Measurements from ENCODE around the gene SAMM50.
"Not testable (repeated sequence)": the region's sequence is repeated elsewhere in the genome, so short reads cannot be mapped to it uniquely, and the experiment has no call there.

SAMM50 gene

GRCh38 chr22:44014241-44014640 is 59.0 kb downstream of the SAMM50 start:
- Histone ChIP-seq H3K9me3 (ENCODE audit: control insufficient read depth, insufficient read depth, low read length) (no peaks in the 10 kb centered on the region), H3K36me3 (ENCODE audit: insufficient read depth, low read length) (no peaks in the 10 kb centered on the region), H3K4me1 (ENCODE audit: insufficient read depth, low read length) (no peaks in the 10 kb centered on the region), H3K9ac (ENCODE audit: low read depth, low read length) (no peak overlapping the region)

- H3K9me3 ChIP-seq (ENCODE audit: control insufficient read depth, insufficient read depth, low read length); H3K9ac ChIP-seq (ENCODE audit: low read depth, low read length); H3K4me1 ChIP-seq (ENCODE audit: insufficient read depth, low read length); H3K36me3 ChIP-seq (ENCODE audit: insufficient read depth, low read length): not testable (repeated sequence)
Observed at GRCh38 chr22:44016586-44016985, 61.3 kb downstream of the SAMM50 start.

DNA sequence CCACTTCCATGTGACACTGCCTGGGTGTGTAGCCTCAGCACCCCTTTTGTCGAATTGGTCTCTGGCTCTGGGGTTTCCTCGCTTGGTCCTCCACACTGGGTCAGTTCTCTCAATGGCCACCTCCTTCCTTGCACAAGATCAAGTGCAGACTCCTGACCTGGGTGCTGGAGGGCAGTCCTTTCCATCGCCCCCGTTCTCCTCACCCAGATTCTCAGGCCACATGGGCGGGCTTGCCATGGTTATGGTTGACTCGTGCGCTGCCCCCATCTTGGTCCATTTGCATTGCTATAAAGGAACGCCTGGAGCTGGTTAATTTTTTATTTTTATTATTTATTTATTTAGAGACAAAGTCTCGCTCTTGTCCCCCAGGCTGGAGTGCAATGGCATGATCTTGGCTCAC is 63.4 kb downstream of the SAMM50 start:
- no peaks in the 10 kb centered on the region for H3K4me1 ChIP-seq (ENCODE audit: insufficient read depth, low read length)
- H3K36me3 ChIP-seq (ENCODE audit: insufficient read depth, low read length) = no peaks in the 10 kb centered on the region
- H3K9me3 ChIP-seq (ENCODE audit: control insufficient read depth, insufficient read depth, low read length) = no peaks in the 10 kb centered on the region
- H3K9ac ChIP-seq (ENCODE audit: low read depth, low read length) = no peak overlapping the region

GRCh38 chr22:44019416-44019815 is 64.2 kb downstream of the SAMM50 start:
- Histone ChIP-seq H3K9me3 (ENCODE audit: control insufficient read depth, insufficient read depth, low read length) (no peaks in the 10 kb centered on the region), H3K9ac (ENCODE audit: low read depth, low read length) (no peak overlapping the region), H3K36me3 (ENCODE audit: insufficient read depth, low read length) (no peaks in the 10 kb centered on the region), H3K4me1 (ENCODE audit: insufficient read depth, low read length) (no peaks in the 10 kb centered on the region)

DNA sequence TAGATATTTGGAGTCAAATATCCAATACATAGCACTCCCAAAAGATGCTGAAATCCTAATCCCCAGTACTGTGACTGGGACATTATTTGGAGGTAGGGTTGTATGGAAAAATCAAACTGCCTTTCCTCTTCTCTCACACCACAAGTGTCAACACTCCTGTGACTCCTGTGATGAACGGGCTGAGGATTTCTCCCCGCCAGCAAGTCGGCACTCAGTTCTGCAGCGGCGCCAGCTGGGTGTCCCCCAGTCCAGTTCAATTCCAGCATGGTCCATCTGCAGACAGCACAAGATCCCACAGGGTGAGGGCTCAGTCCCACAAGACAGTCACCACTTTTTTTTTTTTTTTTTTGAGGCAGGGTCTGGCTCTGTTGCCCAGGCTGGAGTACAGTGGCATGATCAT is 64.6 kb downstream of the SAMM50 start:
- H3K9me3 ChIP-seq (ENCODE audit: control insufficient read depth, insufficient read depth, low read length) = no peaks in the 10 kb centered on the region
- no peaks in the 10 kb centered on the region for H3K36me3 ChIP-seq (ENCODE audit: insufficient read depth, low read length)
- H3K9ac ChIP-seq (ENCODE audit: low read depth, low read length) = no peak overlapping the region
- H3K4me1 ChIP-seq (ENCODE audit: insufficient read depth, low read length) = no peaks in the 10 kb centered on the region

DNA sequence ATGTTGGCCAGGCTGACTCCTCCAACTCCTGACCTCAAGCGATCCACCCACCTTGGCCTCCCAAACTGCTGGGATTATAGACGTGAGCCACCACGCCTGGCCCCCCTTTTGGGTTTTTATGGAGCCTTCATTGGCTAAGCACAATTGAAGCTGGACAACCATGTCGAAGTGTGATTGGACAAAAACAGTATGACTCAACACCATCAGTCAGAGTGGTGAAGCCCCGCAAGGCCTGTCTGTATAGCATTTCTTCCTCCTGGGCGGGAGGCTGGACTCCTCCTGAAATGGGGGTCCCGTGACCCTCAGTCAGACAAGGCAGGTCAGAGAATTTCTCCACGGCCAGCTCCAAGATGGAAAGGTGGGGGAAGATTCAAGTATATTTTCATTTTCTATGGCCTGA is 65.7 kb downstream of the SAMM50 start:
- no peaks in the 10 kb centered on the region for H3K9me3 ChIP-seq (ENCODE audit: control insufficient read depth, insufficient read depth, low read length)
- H3K36me3 ChIP-seq (ENCODE audit: insufficient read depth, low read length) = no peaks in the 10 kb centered on the region
- no peaks in the 10 kb centered on the region; the same call in 1 of the 2 replicates for H3K4me1 ChIP-seq (ENCODE audit: insufficient read depth, low read length)
- no peak overlapping the region for H3K9ac ChIP-seq (ENCODE audit: low read depth, low read length)

GRCh38 chr22:44023404-44024287 is 68.4 kb downstream of the SAMM50 start:
- Histone ChIP-seq H3K36me3 (ENCODE audit: insufficient read depth, low read length) (no peaks in the 10 kb centered on the region), H3K9ac (ENCODE audit: low read depth, low read length) (peak overlapping the region; percentile 80), H3K9me3 (ENCODE audit: control insufficient read depth, insufficient read depth, low read length) (no peaks in the 10 kb centered on the region), H3K4me1 (ENCODE audit: insufficient read depth, low read length) (peaks cover 13% of the 10 kb centered on the region; the same call in 1 of the 2 replicates)

GRCh38 chr22:44024288-44024921 is 69.2 kb downstream of the SAMM50 start, which contains the start of gene PARVB:
TSS of gene PARVB (plus strand) at chr22:44024302. CDS start at chr22:44024340, 38 bp downstream.
- H3K9me3 ChIP-seq (ENCODE audit: control insufficient read depth, insufficient read depth, low read length) = no peaks in the 10 kb centered on the region
- peak within 1 kb of the TSS; percentile 80 for H3K9ac ChIP-seq (ENCODE audit: low read depth, low read length)
- H3K4me1 ChIP-seq (ENCODE audit: insufficient read depth, low read length) = peaks cover 13% of the 10 kb centered on the region; the same call in 1 of the 2 replicates

GRCh38 chr22:44025171-44026065 is 70.2 kb downstream of the SAMM50 start:
- H3K9me3 ChIP-seq (ENCODE audit: control insufficient read depth, insufficient read depth, low read length) = no peaks in the 10 kb centered on the region
- no peaks in the 10 kb centered on the region for H3K36me3 ChIP-seq (ENCODE audit: insufficient read depth, low read length)
- H3K4me1 ChIP-seq (ENCODE audit: insufficient read depth, low read length) = peaks cover 13% of the 10 kb centered on the region; the same call in 1 of the 2 replicates
- peak overlapping the region; percentile 60 for H3K9ac ChIP-seq (ENCODE audit: low read depth, low read length)

More at GRCh38 chr22:44024288-44024921, 69.2 kb downstream of the SAMM50 start, which contains the start of gene PARVB:
- no peaks in the 10 kb centered on the region for H3K36me3 ChIP-seq (ENCODE audit: insufficient read depth, low read length)

- H3K36me3 ChIP-seq (ENCODE audit: insufficient read depth, low read length) = no peaks in the 10 kb centered on the region
- no peak overlapping the region for H3K9ac ChIP-seq (ENCODE audit: low read depth, low read length)
- H3K9me3 ChIP-seq (ENCODE audit: control insufficient read depth, insufficient read depth, low read length) = no peaks in the 10 kb centered on the region
- peaks cover 13% of the 10 kb centered on the region; the same call in 1 of the 2 replicates for H3K4me1 ChIP-seq (ENCODE audit: insufficient read depth, low read length)
Observed at GRCh38 chr22:44026066-44026629, 70.9 kb downstream of the SAMM50 start.

GRCh38 chr22:44026630-44027511 is 71.6 kb downstream of the SAMM50 start:
- Histone ChIP-seq H3K9ac (ENCODE audit: low read depth, low read length) (no peak overlapping the region), H3K9me3 (ENCODE audit: control insufficient read depth, insufficient read depth, low read length) (no peaks in the 10 kb centered on the region), H3K4me1 (ENCODE audit: insufficient read depth, low read length) (peaks cover 13% of the 10 kb centered on the region; the same call in 1 of the 2 replicates), H3K36me3 (ENCODE audit: insufficient read depth, low read length) (no peaks in the 10 kb centered on the region)

- no peaks in the 10 kb centered on the region for H3K9me3 ChIP-seq (ENCODE audit: control insufficient read depth, insufficient read depth, low read length)
Observed at GRCh38 chr22:44028091-44028490, 72.8 kb downstream of the SAMM50 start.

DNA sequence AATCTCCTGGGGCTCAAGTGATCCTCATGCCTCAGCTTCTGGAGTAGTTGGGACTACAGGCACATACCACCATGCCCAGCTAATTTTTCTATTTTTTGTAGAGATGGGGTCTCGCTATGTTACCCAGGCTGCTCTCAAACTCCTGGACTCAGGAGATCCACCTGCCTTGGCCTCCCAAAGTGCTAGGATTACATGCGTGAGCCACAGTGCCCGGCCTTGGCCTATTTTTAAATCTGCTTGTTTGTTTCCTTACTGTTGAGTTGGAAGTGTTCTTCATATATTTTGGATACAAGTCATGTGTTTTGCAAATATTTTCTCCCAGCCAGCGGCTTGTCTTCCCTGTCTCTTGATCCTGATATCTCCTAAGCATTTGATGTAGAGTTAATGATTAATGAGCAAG is 73.8 kb downstream of the SAMM50 start:
- Histone ChIP-seq H3K9ac (ENCODE audit: low read depth, low read length) (no peak overlapping the region), H3K4me1 (ENCODE audit: insufficient read depth, low read length) (peaks cover 19% of the 10 kb centered on the region), H3K36me3 (ENCODE audit: insufficient read depth, low read length) (no peaks in the 10 kb centered on the region), H3K9me3 (ENCODE audit: control insufficient read depth, insufficient read depth, low read length) (no peaks in the 10 kb centered on the region)

More at GRCh38 chr22:44028091-44028490, 72.8 kb downstream of the SAMM50 start:
- Histone ChIP-seq H3K36me3 (ENCODE audit: insufficient read depth, low read length) (no peaks in the 10 kb centered on the region), H3K9ac (ENCODE audit: low read depth, low read length) (no peak overlapping the region), H3K4me1 (ENCODE audit: insufficient read depth, low read length) (peaks cover 13% of the 10 kb centered on the region; the same call in 1 of the 2 replicates)
